ENCODE results near the gene FAM156A.
"Not testable (repeated sequence)": the region's sequence is repeated elsewhere in the genome, so short reads cannot be mapped to it uniquely, and the experiment has no call there.

Gene FAM156A

DNA sequence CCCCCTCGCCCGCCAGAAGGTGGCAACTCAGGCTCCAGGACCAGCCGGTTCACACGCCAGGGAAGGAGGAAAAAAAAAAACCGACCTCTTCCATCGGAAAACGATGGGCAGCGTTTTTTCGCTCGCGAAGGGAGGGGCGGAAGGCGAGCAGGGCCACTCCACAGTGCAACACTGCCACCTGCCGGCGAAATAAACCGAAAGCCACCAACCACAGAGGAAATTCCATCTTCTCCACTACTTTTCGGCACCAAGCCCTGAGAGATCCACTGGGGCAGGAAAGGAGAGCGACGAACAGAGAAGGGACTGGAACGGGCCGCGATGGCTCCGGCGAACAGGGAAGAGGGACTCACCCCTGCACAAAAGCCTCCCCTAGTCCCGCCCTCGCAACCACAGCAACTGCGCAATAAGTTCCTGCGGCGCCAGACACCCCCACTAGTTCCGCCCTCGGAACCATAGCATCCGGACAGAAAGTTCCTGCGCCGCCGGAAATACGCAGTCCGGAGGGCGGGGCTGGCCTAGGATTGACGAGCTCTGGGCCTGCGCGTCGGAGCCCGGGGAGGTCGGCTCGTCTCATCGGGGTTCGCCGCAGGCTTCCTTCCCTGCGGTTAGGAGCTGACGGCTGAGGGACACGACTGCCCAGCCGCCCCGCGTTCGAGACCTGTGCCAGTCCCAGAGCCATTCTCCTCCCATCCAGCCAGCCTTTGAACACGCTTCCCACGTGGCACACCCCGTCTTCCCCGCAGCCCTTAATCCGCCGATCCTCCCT is 23.4 kb downstream of the FAM156A start:
- TF ChIP-seq POLR2AphosphoS5 (IDR thresholded peaks at IDR 0.05; ENCODE audit: borderline replicate concordance, low read depth, low read length) (peak; percentile 79), EZH2 (IDR thresholded peaks at IDR 0.05) (no peak), FOXP2 (optimal IDR thresholded peaks at IDR 0.05; ENCODE audit: control extremely low read depth, extremely low read length, insufficient read depth) (peak; percentile 35)
- peak overlapping the region; percentile 98 for H3K27ac ChIP-seq
- H3K9me3 ChIP-seq (ENCODE audit: low read depth, low read length): no peaks in the 10 kb centered on the region
- H3K36me3 ChIP-seq (ENCODE audit: insufficient read depth, low read length): no peaks in the 10 kb centered on the region
- H3K4me3 ChIP-seq: peak overlapping the region; percentile 84
- peak overlapping the region; percentile 89 for H3K9ac ChIP-seq (ENCODE audit: insufficient read length)
- DNase-seq (ENCODE audit: low read depth, low spot score): peak; percentile 88

DNA sequence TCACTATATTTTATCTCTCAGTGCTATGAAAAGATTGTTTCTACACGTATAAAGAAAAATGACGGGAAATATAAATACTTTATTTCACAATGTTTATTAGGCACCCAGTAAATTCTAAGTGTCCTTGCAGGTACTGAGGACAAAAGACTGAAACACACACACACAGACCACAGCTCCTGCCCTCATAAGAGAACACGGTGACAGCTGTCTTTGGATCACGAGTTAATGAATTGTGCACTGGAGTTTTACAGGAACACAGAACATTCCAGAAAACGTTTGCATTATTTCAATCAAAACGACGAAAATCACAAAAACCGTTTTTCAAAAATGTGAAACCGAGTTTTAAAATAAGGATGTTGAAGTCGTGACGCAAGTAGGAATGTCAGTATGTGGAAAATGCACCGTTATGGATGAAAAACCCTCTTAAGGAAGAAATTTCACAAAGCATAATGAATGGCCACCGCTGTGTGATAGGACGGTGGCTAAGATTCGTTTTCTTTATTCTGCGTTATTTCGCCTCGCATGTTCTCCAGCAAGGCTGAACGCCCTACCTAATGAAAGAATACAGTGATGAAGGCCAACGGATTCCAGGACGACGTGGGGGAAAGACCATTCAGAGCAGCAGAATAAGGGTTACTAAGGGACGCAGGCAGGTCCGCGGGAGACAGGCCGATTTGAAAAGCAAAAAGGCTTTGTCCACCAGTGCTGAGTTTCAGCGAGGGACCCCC is 24.2 kb downstream of the FAM156A start:
- no peak for DNase-seq (ENCODE audit: low read depth, low spot score)
- peak overlapping the region; percentile 84 for H3K4me3 ChIP-seq
- no peaks in the 10 kb centered on the region for H3K36me3 ChIP-seq (ENCODE audit: insufficient read depth, low read length)
- H3K9ac ChIP-seq (ENCODE audit: insufficient read length): peak overlapping the region; percentile 89
- peak overlapping the region; percentile 98 for H3K27ac ChIP-seq
- H3K9me3 ChIP-seq (ENCODE audit: low read depth, low read length): no peaks in the 10 kb centered on the region
- TF ChIP-seq FOXP2 (optimal IDR thresholded peaks at IDR 0.05; ENCODE audit: control extremely low read depth, extremely low read length, insufficient read depth): no peak
- no peak for TF ChIP-seq POLR2AphosphoS5 (IDR thresholded peaks at IDR 0.05; ENCODE audit: borderline replicate concordance, low read depth, low read length)
- TF ChIP-seq EZH2 (IDR thresholded peaks at IDR 0.05): no peak

DNA sequence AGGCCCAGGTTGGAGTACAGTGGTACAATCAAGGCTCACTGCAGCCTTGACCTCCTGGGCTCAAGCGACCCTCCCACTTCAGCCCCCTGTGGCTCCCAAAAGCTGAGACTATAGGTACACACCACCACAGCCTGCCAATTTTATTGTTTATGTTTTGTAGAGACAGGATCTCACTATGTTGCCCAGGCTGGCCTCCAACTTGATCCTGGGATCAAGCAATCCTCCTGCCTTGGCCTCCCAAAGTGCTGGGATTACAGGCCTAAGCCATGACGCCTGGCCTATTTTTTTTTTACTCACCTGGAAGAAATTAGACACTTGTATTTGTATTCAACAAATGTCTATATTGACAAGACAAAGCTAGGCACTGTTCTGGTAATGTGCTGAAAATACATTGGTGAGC is 25.1 kb downstream of the FAM156A start:
- DNase-seq (ENCODE audit: low read depth, low spot score): no peak
- H3K4me3 ChIP-seq: peak overlapping the region; percentile 84
- H3K9me3 ChIP-seq (ENCODE audit: low read depth, low read length): no peaks in the 10 kb centered on the region
- H3K9ac ChIP-seq (ENCODE audit: insufficient read length): peak overlapping the region; percentile 89
- 0 out of 2 replicates have a peak, but pooled peaks cover 4% of the 10 kb centered on the region for H3K36me3 ChIP-seq (ENCODE audit: insufficient read depth, low read length)
- H3K27ac ChIP-seq: peak overlapping the region; percentile 98
- no peak for TF ChIP-seq POLR2AphosphoS5 (IDR thresholded peaks at IDR 0.05; ENCODE audit: borderline replicate concordance, low read depth, low read length)
- TF ChIP-seq FOXP2 (optimal IDR thresholded peaks at IDR 0.05; ENCODE audit: control extremely low read depth, extremely low read length, insufficient read depth): no peak
- no peak for TF ChIP-seq EZH2 (IDR thresholded peaks at IDR 0.05)

DNA sequence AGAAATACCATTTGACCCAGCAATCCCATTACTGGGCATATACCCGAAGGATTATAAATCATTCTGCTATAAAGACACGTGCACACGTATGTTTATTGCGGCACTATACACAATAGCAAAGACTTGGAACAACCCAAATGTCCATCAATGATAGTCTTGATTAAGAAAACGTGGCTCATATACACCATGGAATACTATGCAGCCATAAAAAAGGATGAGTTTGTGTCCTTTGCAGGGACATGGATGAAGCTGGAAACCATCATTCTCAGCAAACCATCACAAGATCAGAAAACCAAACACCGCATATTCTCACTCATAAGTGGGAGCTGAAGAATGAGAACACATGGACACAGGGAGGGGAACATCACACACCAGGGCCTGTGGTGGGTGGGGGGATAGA is 28.1 kb downstream of the FAM156A start:
- H3K36me3 ChIP-seq (ENCODE audit: insufficient read depth, low read length); H3K9ac ChIP-seq (ENCODE audit: insufficient read length); H3K27ac ChIP-seq; H3K9me3 ChIP-seq (ENCODE audit: low read depth, low read length); DNase-seq (ENCODE audit: low read depth, low spot score); H3K4me3 ChIP-seq: not testable (repeated sequence)

DNA sequence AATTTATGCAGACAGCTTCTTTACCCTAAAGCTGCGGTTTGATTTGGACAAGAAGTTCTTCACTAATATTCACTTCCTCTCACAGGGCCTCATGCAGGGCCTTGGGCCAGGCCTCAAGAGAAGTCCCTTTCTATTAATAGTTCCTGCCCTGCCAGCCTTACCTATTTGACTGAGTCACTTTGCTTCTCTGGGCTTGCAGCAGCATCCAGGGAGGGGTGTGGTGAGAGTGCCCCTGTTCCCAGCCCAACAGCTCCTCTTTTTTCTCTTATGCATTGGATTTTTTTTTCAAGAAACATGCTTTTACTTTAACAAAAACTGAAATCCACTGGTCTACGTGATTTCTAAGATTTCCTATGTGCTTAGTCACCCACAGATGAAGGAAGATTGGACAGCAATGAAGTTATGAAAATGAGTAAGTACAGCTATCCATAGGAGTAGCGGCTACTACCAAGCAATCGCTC is 34.5 kb downstream of the FAM156A start:
- peak overlapping the region; percentile 43 for H3K9ac ChIP-seq (ENCODE audit: insufficient read length)
- peak overlapping the region; percentile 54 for H3K4me3 ChIP-seq
- H3K27ac ChIP-seq: peak overlapping the region; percentile 99
- 0 out of 2 replicates have a peak, but pooled peaks cover 4% of the 10 kb centered on the region for H3K36me3 ChIP-seq (ENCODE audit: insufficient read depth, low read length)
- TF ChIP-seq FOXP2 (optimal IDR thresholded peaks at IDR 0.05; ENCODE audit: control extremely low read depth, extremely low read length, insufficient read depth) (no peak), POLR2AphosphoS5 (IDR thresholded peaks at IDR 0.05; ENCODE audit: borderline replicate concordance, low read depth, low read length) (no peak), EZH2 (IDR thresholded peaks at IDR 0.05) (no peak)
- DNase-seq (ENCODE audit: low read depth, low spot score): no peak
- H3K9me3 ChIP-seq (ENCODE audit: low read depth, low read length): no peaks in the 10 kb centered on the region

DNA sequence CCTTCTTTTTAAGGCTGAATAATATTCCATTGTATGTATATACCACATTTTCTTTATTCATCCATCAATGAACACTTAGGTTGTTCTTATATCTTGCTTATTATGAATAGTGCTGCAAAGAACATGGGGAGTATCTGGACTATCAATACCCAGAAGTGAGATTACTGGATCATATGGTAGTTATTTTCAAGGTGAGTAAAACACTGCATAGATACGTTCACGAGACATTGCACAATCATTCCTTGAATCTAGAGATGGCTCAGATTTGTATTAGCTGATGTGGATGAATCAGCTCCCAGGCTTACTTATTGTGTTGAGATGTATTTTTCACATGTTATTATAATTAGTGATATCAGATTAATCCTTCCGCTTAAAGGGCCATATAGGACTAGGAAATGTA is 43.6 kb downstream of the FAM156A start:
- not testable (repeated sequence) for H3K27ac ChIP-seq; H3K9ac ChIP-seq (ENCODE audit: insufficient read length); H3K4me3 ChIP-seq; DNase-seq (ENCODE audit: low read depth, low spot score); H3K9me3 ChIP-seq (ENCODE audit: low read depth, low read length); H3K36me3 ChIP-seq (ENCODE audit: insufficient read depth, low read length)

DNA sequence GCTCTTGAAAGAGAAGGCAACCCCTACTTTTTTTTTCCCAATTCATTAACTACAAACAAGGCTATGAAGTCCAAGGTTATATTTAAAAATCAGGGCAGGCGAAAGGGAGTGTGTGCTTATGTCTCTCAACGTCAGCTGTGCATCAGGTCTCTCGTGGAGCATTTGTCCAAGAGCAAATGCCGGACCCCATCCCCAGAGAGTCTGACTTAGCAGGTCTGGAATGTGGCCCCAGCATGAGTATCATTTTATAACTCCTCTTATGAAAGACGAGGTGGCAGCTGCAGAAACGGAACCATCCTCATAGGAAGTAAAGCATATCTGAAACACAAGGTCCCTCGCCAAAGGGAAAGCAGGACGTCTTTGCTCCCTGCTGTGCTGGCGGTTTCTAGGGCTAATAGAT is 44.6 kb downstream of the FAM156A start:
- DNase-seq (ENCODE audit: low read depth, low spot score); H3K36me3 ChIP-seq (ENCODE audit: insufficient read depth, low read length): not testable (repeated sequence)

DNA sequence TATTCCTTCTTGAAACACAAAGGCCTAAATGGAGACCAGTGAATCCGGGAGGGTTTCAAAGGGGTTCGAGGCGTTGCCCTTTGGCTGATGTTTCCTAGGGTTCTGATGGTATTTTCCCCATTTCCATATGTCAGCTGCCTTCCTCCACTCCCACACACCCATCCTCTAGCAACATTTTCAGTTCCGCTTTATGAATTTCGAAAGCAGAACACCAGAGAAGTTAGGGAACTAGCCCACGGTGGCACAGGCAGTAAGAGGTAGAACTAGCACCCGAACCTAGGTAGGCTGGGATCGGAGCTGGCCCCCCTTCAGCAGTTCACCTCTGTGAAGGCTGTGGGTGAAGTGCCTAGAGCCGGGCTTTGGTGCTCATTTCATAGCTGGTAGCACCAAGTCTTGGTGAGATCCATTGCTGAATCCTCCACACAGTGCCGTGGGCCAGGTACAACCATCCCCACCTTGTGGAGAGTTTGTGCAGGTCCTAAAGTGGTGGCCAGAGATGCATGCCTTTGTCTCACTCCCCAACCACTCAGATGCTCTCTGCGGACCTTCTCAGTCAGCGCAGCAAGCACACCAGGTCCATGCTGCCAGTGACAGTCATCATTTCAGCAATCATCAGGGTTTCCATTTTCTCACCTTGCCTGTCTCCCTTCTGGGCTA is 48.9 kb downstream of the FAM156A start:
- H3K9ac ChIP-seq (ENCODE audit: insufficient read length); H3K27ac ChIP-seq; H3K36me3 ChIP-seq (ENCODE audit: insufficient read depth, low read length); DNase-seq (ENCODE audit: low read depth, low spot score); H3K4me3 ChIP-seq; H3K9me3 ChIP-seq (ENCODE audit: low read depth, low read length): not testable (repeated sequence)

More for the DNA sequence above, 44.6 kb downstream of the FAM156A start:
- H3K9ac ChIP-seq (ENCODE audit: insufficient read length); H3K4me3 ChIP-seq; H3K27ac ChIP-seq; H3K9me3 ChIP-seq (ENCODE audit: low read depth, low read length): not testable (repeated sequence)

DNA sequence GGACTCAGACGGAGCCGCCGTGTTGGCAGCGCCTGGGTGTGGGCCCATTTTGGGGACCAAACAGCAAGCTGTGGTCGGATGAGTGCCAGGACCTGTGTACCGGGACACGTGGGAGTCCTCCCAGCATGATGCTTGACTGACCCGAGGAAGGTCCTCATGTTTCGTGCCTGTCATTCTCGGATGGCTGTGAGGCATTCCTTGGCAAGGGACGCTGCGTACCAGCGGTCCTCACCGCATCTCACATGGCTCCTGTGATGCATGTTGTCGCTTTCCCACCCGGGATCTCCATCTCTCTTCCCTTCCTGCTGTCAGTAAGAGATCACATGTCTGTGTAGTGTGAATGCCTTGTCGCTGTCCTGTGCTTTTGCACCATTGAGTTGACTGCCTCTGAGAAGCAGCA is 50.4 kb downstream of the FAM156A start:
- not testable (repeated sequence) for H3K4me3 ChIP-seq; H3K36me3 ChIP-seq (ENCODE audit: insufficient read depth, low read length); H3K9me3 ChIP-seq (ENCODE audit: low read depth, low read length); DNase-seq (ENCODE audit: low read depth, low spot score); H3K27ac ChIP-seq; H3K9ac ChIP-seq (ENCODE audit: insufficient read length)

DNA sequence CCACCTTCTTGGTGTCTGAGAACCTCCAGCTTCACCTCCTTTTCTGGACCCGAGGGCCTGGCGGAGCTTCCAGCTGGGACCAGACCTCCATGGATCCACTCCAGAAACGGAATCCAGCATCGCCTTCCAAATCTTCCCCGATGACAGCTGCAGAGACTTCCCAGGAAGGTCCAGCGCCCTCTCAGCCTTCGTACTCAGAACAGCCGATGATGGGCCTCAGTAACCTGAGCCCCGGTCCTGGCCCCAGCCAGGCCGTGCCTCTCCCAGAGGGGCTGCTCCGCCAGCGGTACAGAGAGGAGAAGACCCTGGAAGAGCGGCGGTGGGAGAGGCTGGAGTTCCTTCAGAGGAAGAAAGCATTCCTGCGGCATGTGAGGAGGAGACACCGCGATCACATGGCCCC is 51.2 kb downstream of the FAM156A start:
- H3K9ac ChIP-seq (ENCODE audit: insufficient read length); H3K4me3 ChIP-seq; DNase-seq (ENCODE audit: low read depth, low spot score); H3K36me3 ChIP-seq (ENCODE audit: insufficient read depth, low read length); H3K9me3 ChIP-seq (ENCODE audit: low read depth, low read length); H3K27ac ChIP-seq: not testable (repeated sequence)

DNA sequence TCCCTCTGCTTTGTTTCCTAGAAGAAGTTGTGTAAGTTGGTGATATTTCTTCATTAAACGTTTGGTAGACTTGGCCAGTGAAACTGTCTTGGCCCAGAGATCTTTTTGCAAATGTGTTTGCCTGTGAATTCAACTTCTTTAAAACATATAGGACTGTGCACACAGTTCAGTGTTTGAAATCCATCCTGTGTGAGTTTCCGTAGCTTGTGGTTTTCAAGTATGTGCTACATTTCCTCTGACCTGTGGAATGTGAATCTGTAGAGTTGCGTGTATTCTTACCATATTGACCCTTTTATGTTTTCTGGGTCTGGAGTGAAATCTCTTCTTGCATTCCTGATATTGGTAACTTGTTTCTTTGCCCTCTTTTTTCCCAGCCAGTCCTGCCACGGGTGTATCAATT is 52.2 kb downstream of the FAM156A start:
- not testable (repeated sequence) for DNase-seq (ENCODE audit: low read depth, low spot score); H3K9ac ChIP-seq (ENCODE audit: insufficient read length); H3K36me3 ChIP-seq (ENCODE audit: insufficient read depth, low read length); H3K4me3 ChIP-seq; H3K27ac ChIP-seq; H3K9me3 ChIP-seq (ENCODE audit: low read depth, low read length)

DNA sequence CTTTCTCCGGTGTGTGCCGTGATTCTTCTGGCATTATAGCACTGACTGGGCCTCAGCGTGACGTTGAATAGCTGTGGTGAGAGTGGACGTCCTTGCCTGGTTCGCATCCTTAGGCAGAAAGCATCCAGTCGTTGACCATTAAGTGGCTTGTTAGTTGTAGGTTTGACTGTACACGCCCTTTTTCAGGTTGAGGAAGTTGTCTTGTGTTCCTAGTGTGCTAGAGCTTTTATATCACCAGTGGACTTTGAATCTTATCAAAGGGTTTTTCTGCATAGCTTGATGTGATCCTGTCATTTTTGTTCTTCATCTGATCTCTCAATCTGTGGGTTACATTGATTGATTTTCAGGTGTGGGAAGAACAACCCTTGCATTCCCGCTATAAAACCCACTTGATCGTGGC is 52.8 kb downstream of the FAM156A start:
- H3K9me3 ChIP-seq (ENCODE audit: low read depth, low read length); H3K4me3 ChIP-seq; H3K27ac ChIP-seq; H3K9ac ChIP-seq (ENCODE audit: insufficient read length); DNase-seq (ENCODE audit: low read depth, low spot score); H3K36me3 ChIP-seq (ENCODE audit: insufficient read depth, low read length): not testable (repeated sequence)

Data from SK-N-MC (cell line).